Measurements from ENCODE around the gene ZNF592.

Gene ZNF592

GRCh38 chr15:84772467-84772866, 24.1 kb downstream of the ZNF592 start:
- H3K27ac ChIP-seq (ENCODE audit: extremely low read depth, low read depth, low read length), result no peak overlapping the region
- TF ChIP-seq ZNF121 (tag by site-specific recombination; IDR thresholded peaks at IDR 0.05) (peak; percentile 53; the same call in 1 of the 2 replicates), HIC1 (tag by site-specific recombination; IDR thresholded peaks at IDR 0.05) (no peak), ZNF548 (tag by site-specific recombination; IDR thresholded peaks at IDR 0.05) (no peak), ZNF677 (tag by site-specific recombination; IDR thresholded peaks at IDR 0.05) (no peak)
- H3K4me3 ChIP-seq (ENCODE audit: low read depth, low read length), result no peak overlapping the region
- CTCF ChIA-PET, result interaction anchor here (0.6 to 1.8 kb wide), 2 partner anchors 104 to 174 kb away, joined by 5 read pairs; no protein-coding TSS in a partner anchor
- H3K4me1 ChIP-seq (ENCODE audit: control insufficient read depth, insufficient read depth, low read length), result no peaks in the 10 kb centered on the region
- POLR2A ChIA-PET, result no interaction called here
- H3K36me3 ChIP-seq (ENCODE audit: control insufficient read depth in 2 of 2, insufficient read depth in 1 of 2, low read length in 2 of 2), result peaks cover 35 to 44% of the 10 kb centered on the region in 2 experiments
- H3K9me3 ChIP-seq (ENCODE audit: control insufficient read depth, insufficient read depth, low read depth, low read length), result no peaks in the 10 kb centered on the region

- ChIA-PET POLR2A (no interaction called here), CTCF (interaction anchor here (0.6 to 0.7 kb wide), 3 partner anchors 10 to 97 kb away, joined by 4 to 5 read pairs (median 4); no protein-coding TSS in a partner anchor)
- Histone ChIP-seq H3K27ac (ENCODE audit: extremely low read depth, low read depth, low read length) (no peak overlapping the region), H3K36me3 (ENCODE audit: control insufficient read depth in 2 of 2, insufficient read depth in 1 of 2, low read length in 2 of 2) (peaks cover 26 to 40% of the 10 kb centered on the region in 2 experiments), H3K4me1 (ENCODE audit: control insufficient read depth, insufficient read depth, low read length) (no peaks in the 10 kb centered on the region), H3K9me3 (ENCODE audit: control insufficient read depth, insufficient read depth, low read depth, low read length) (no peaks in the 10 kb centered on the region), H3K4me3 (ENCODE audit: low read depth, low read length) (no peak overlapping the region)
- TF ChIP-seq ZNF202 (tag by site-specific recombination; IDR thresholded peaks at IDR 0.05; ENCODE audit: borderline replicate concordance) (no peak), SP2 (tag by site-specific recombination; IDR thresholded peaks at IDR 0.05) (no peak)
These were observed 25.3 kb downstream of the ZNF592 start for GRCh38 chr15:84773716-84774115.

- Histone ChIP-seq H3K4me3 (ENCODE audit: low read depth, low read length) (no peak overlapping the region), H3K9me3 (ENCODE audit: control insufficient read depth, insufficient read depth, low read depth, low read length) (no peaks in the 10 kb centered on the region), H3K36me3 (ENCODE audit: control insufficient read depth in 2 of 2, insufficient read depth in 1 of 2, low read length in 2 of 2) (peaks cover 25 to 34% of the 10 kb centered on the region in 2 experiments), H3K27ac (ENCODE audit: extremely low read depth, low read depth, low read length) (no peak overlapping the region), H3K4me1 (ENCODE audit: control insufficient read depth, insufficient read depth, low read length) (no peaks in the 10 kb centered on the region)
- POLR2A ChIA-PET, result no interaction called here
- CTCF ChIA-PET, result interaction anchor here (1.0 kb wide), 1 partner anchor 10 kb away, joined by 3 read pairs; no protein-coding TSS in a partner anchor
- TF ChIP-seq ZNF157 (tag by site-specific recombination; IDR thresholded peaks at IDR 0.05) (no peak), PBX3 (CRISPR knock-in tag; IDR thresholded peaks at IDR 0.05) (no peak), GLI4 (tag by site-specific recombination; IDR thresholded peaks at IDR 0.05) (no peak), ZXDB (tag by site-specific recombination; IDR thresholded peaks at IDR 0.05) (no peak), ZFHX2 (tag by site-specific recombination; conservative IDR thresholded peaks at IDR 0.05) (no peak), ZNF548 (tag by site-specific recombination; IDR thresholded peaks at IDR 0.05) (no peak), PRDM1 (tag by site-specific recombination; IDR thresholded peaks at IDR 0.05) (no peak), ZNF580 (tag by site-specific recombination; IDR thresholded peaks at IDR 0.05) (no peak), FEZF1 (tag by site-specific recombination; IDR thresholded peaks at IDR 0.05) (no peak), MZF1 (tag by site-specific recombination; IDR thresholded peaks at IDR 0.05; ENCODE audit: borderline replicate concordance) (no peak), ZNF112 (tag by site-specific recombination; IDR thresholded peaks at IDR 0.05) (no peak), ZNF26 (tag by site-specific recombination; IDR thresholded peaks at IDR 0.05) (no peak), ZNF23 (tag by site-specific recombination; IDR thresholded peaks at IDR 0.05; ENCODE audit: borderline replicate concordance) (no peak), REST (tag by site-specific recombination; IDR thresholded peaks at IDR 0.05) (no peak), EGR2 (tag by site-specific recombination; IDR thresholded peaks at IDR 0.05; ENCODE audit: low read depth) (no peak), ZNF302 (tag by site-specific recombination; IDR thresholded peaks at IDR 0.05; ENCODE audit: low read depth) (no peak)
These were observed 27.6 kb downstream of the ZNF592 start for GRCh38 chr15:84775867-84776449.
